Right renal cortex interstitium (tissue), 3 donors: ENCODE data around the gene SH3PXD2B. TPM values are rescaled to one million over a fixed set of nuclear protein-coding genes. Genes with fewer than 3 reads are reported as not detected.

Experiments used
- DNase-seq, 3 donors: peaks; one replicate each; pipeline ENCODE4 v3.0.0-alpha.2; 2013; ENCODE audit warnings: low read depth in 3 of 3, low spot score in 2 of 3
- polyA plus RNA-seq, 3 donors: library from polyadenylated mRNA; unstranded; fragments of 120-200 nt; gene quantifications; one replicate each; pipeline ENCODE4 v1.2.1, GENCODE V29; 2013; ENCODE audit not compliant: insufficient read length in 3 of 3

The SH3PXD2B gene
- polyA plus RNA-seq, result 10 to 100 TPM; 31.5 to 33.6 (median 32.0) TPM

GRCh38 chr5:172454358-172455086, at the start of gene SH3PXD2B:
Gene SH3PXD2B (minus strand): TSS chr5:172454525. CDS start chr5:172454352, 173 bp downstream.
- no peak for DNase-seq

- DNase-seq, result no peak
Observed at GRCh38 chr5:172502969-172503368, 48.6 kb upstream of the SH3PXD2B start.

- no peak for DNase-seq
Observed at GRCh38 chr5:172502410-172502809, 48.1 kb upstream of the SH3PXD2B start.

GRCh38 chr5:172501708-172502320, 47.5 kb upstream of the SH3PXD2B start:
- DNase-seq, result no peak

- DNase-seq, result no peak
Observed at GRCh38 chr5:172499287-172499686, 45.0 kb upstream of the SH3PXD2B start.

GRCh38 chr5:172498431-172499129, 44.3 kb upstream of the SH3PXD2B start:
- DNase-seq, result no peak

- no peak for DNase-seq
Observed at GRCh38 chr5:172497591-172498255, 43.4 kb upstream of the SH3PXD2B start.

GRCh38 chr5:172496671-172497371, 42.5 kb upstream of the SH3PXD2B start:
- DNase-seq, result no peak

- DNase-seq, result no peak
Observed at GRCh38 chr5:172494630-172495505, 40.5 kb upstream of the SH3PXD2B start.

- DNase-seq, result no peak
Observed at GRCh38 chr5:172493906-172494305, 39.6 kb upstream of the SH3PXD2B start.

- DNase-seq, result no peak
Observed at GRCh38 chr5:172493461-172493860, 39.1 kb upstream of the SH3PXD2B start.

GRCh38 chr5:172493002-172493401, 38.7 kb upstream of the SH3PXD2B start:
- no peak for DNase-seq

- DNase-seq, result no peak
Observed at GRCh38 chr5:172492097-172492840, 37.9 kb upstream of the SH3PXD2B start.

GRCh38 chr5:172491481-172491880, 37.2 kb upstream of the SH3PXD2B start:
- DNase-seq, result no peak

- DNase-seq, result no peak
Observed at GRCh38 chr5:172490514-172491461, 36.5 kb upstream of the SH3PXD2B start.

- DNase-seq, result no peak
Observed at GRCh38 chr5:172488221-172488620, 33.9 kb upstream of the SH3PXD2B start.

- no peak for DNase-seq
Observed at GRCh38 chr5:172487671-172488070, 33.3 kb upstream of the SH3PXD2B start.

GRCh38 chr5:172486912-172487311, 32.6 kb upstream of the SH3PXD2B start:
- DNase-seq, result no peak
